Measurements from ENCODE around the gene GAS7.

DNA sequence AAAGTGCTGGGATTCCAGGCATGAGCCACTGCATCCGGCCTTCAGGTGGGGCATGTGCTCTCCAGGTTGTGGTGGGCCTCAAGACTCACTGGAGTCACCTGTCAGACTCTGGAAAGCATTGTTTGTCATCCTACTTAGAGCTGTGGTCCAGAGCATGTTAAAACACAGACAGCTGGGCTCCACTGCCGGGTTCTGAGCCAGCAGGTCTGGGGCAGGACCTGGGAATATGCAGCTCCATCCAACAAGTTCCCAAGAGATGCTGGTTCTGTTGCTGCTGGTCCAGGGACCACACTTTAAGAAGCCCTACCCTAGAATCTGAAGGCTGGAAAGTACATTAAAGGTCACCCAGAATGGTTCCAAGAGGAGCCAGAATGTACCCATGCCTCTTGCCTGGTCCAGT lies 75.3 kb downstream of the GAS7 start:
- TF ChIP-seq POLR2AphosphoS5 (IDR thresholded peaks at IDR 0.05): no peak
- TF ChIP-seq, protein P1, sequence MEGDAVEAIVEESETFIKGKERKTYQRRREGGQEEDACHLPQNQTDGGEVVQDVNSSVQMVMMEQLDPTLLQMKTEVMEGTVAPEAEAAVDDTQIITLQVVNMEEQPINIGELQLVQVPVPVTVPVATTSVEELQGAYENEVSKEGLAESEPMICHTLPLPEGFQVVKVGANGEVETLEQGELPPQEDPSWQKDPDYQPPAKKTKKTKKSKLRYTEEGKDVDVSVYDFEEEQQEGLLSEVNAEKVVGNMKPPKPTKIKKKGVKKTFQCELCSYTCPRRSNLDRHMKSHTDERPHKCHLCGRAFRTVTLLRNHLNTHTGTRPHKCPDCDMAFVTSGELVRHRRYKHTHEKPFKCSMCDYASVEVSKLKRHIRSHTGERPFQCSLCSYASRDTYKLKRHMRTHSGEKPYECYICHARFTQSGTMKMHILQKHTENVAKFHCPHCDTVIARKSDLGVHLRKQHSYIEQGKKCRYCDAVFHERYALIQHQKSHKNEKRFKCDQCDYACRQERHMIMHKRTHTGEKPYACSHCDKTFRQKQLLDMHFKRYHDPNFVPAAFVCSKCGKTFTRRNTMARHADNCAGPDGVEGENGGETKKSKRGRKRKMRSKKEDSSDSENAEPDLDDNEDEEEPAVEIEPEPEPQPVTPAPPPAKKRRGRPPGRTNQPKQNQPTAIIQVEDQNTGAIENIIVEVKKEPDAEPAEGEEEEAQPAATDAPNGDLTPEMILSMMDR (IDR thresholded peaks at IDR 0.05): no peak

Measured in prostate gland (tissue), 2 donors.